Superior temporal gyrus (tissue), 1 donor: ENCODE measurements around the gene SELENOK.
A peak's percentile ranks its signal among the peaks of the same experiment; 100 is the strongest.

Source experiments
- DNase-seq: peaks from one replicate; pipeline ENCODE4 v3.0.0-alpha.2; 2016; ENCODE audit errors: extremely low spot score

SELENOK gene

GRCh38 chr3:53884623-53885022 is 7.0 kb downstream of the SELENOK start:
- no peak for DNase-seq

- DNase-seq = no peak
These were observed 8.7 kb downstream of the SELENOK start for GRCh38 chr3:53883008-53883407.

GRCh38 chr3:53881691-53882593 is 9.7 kb downstream of the SELENOK start, which contains the start of gene ACTR8:
TSS of gene ACTR8 (minus strand) at chr3:53882152. CDS start at chr3:53882101, 51 bp downstream.
- peak; percentile 80 for DNase-seq

- DNase-seq = no peak
These were observed 11.0 kb downstream of the SELENOK start for GRCh38 chr3:53880396-53881345.

- DNase-seq = no peak
These were observed 25.7 kb downstream of the SELENOK start for GRCh38 chr3:53865732-53866499.

GRCh38 chr3:53863145-53863544 is 28.5 kb downstream of the SELENOK start:
- DNase-seq = no peak

- DNase-seq = no peak
These were observed 29.4 kb downstream of the SELENOK start for GRCh38 chr3:53862241-53862640.

- no peak for DNase-seq
These were observed 31.5 kb downstream of the SELENOK start for GRCh38 chr3:53860196-53860595.

GRCh38 chr3:53859178-53859577 is 32.5 kb downstream of the SELENOK start:
- no peak for DNase-seq

GRCh38 chr3:53858096-53858741 is 33.4 kb downstream of the SELENOK start:
- DNase-seq = no peak

- DNase-seq = no peak
These were observed 34.7 kb downstream of the SELENOK start for GRCh38 chr3:53856964-53857363.

- no peak for DNase-seq
These were observed 40.8 kb downstream of the SELENOK start for GRCh38 chr3:53850895-53851294.

- no peak for DNase-seq
These were observed 41.7 kb downstream of the SELENOK start for GRCh38 chr3:53849916-53850315.

GRCh38 chr3:53846851-53847155 is 44.9 kb downstream of the SELENOK start:
- no peak for DNase-seq

GRCh38 chr3:53846134-53846850 is 45.4 kb downstream of the SELENOK start, which contains the start of the genes CHDH and IL17RB:
TSS of gene CHDH (minus strand) at chr3:53846419. CDS start at chr3:53824008, 22,411 bp downstream.
TSS of gene IL17RB (plus strand) at chr3:53846568. CDS start at chr3:53846589, 21 bp downstream.
- DNase-seq = peak; percentile 71

GRCh38 chr3:53845881-53846133 is 45.9 kb downstream of the SELENOK start:
- no peak for DNase-seq

- DNase-seq = peak; percentile 39
These were observed 46.4 kb downstream of the SELENOK start for GRCh38 chr3:53845103-53845880.

- DNase-seq = peak; percentile 48
These were observed 47.2 kb downstream of the SELENOK start for GRCh38 chr3:53844262-53845102.
